ENCODE measurements around the gene WFDC8. TPM values are rescaled to one million over a fixed set of nuclear protein-coding genes. Genes with fewer than 3 reads are reported as not detected.

Gene WFDC8
- polyA plus RNA-seq, 1 of the 3 experiments (the other 2 are of a cell fraction) = not detected

- 0% methylated on average over 1 of the region's 1 CpG for WGBS (ENCODE audit: low lambda C conversion rate)
- H3K4me1 ChIP-seq (ENCODE audit: control insufficient read depth in 1 of 2, insufficient read depth in 2 of 2, low read depth in 1 of 2, low read length in 1 of 2) = no peaks in the 10 kb centered on the region
- H3K36me3 ChIP-seq (replicated peaks in 1 of 2; ENCODE audit: control insufficient read depth in 1 of 2, insufficient read depth in 2 of 2, low read length in 1 of 2) = no peaks in the 10 kb centered on the region
- no peaks in the 10 kb centered on the region for H3K27me3 ChIP-seq (ENCODE audit: insufficient read depth)
- no peaks in the 10 kb centered on the region for H3K79me2 ChIP-seq (ENCODE audit: insufficient read depth)
- no peaks in the 10 kb centered on the region for H4K20me1 ChIP-seq (ENCODE audit: insufficient read depth)
- ChIA-PET CTCF (interaction anchor here (3.6 kb wide), 1 partner anchor 176 kb away, joined by 14 read pairs; no protein-coding TSS in a partner anchor), POLR2A (no interaction called here)
- DNase-seq = no peak
- no peaks in the 10 kb centered on the region for H3K9me2 ChIP-seq
- H2AFZ ChIP-seq (ENCODE audit: low read depth) = no peak overlapping the region
- no peaks in the 10 kb centered on the region for H3K9me3 ChIP-seq
- TF ChIP-seq ELF1 (IDR thresholded peaks at IDR 0.05) (no peak), GATA2 (CRISPR knock-in tag; IDR thresholded peaks at IDR 0.05) (no peak), SMC3 (IDR thresholded peaks at IDR 0.05; ENCODE audit: low read depth, low read length) (no peak), CTCF (IDR thresholded peaks at IDR 0.05) (no peak), PBX3 (IDR thresholded peaks at IDR 0.05) (no peak), RXRA (IDR thresholded peaks at IDR 0.05; ENCODE audit: borderline replicate concordance, low read depth) (no peak), CHD2 (IDR thresholded peaks at IDR 0.05; ENCODE audit: low read length, partially characterized antibody) (no peak), IRF3 (IDR thresholded peaks at IDR 0.05; ENCODE audit: low read depth, low read length) (no peak)
- H3K4me2 ChIP-seq = no peak overlapping the region
- H3F3A ChIP-seq (replicated peaks; ENCODE audit: insufficient read depth) = no peaks in the 10 kb centered on the region
- H3K27ac ChIP-seq (ENCODE audit: low read depth in 2 of 2, low read length in 1 of 2) = no peak overlapping the region
- no peak overlapping the region for H3K9ac ChIP-seq
- no peak overlapping the region for H3K4me3 ChIP-seq (ENCODE audit: low read depth in 2 of 2, low read length in 1 of 2)
Measured at GRCh38 chr20:45595235-45595634, 16.2 kb upstream of the WFDC8 start.

GRCh38 chr20:45593498-45593897 is 14.4 kb upstream of the WFDC8 start:
- POLR2A ChIA-PET = no interaction called here
- TF ChIP-seq MAX (IDR thresholded peaks at IDR 0.05; ENCODE audit: low read depth) = no peak
- TF ChIP-seq REST (IDR thresholded peaks at IDR 0.05; ENCODE audit: low read depth, low read length) = no peak
- no peak for TF ChIP-seq SIN3A (IDR thresholded peaks at IDR 0.05; ENCODE audit: borderline replicate concordance, low read depth, low read length)
- TF ChIP-seq TEAD4 (IDR thresholded peaks at IDR 0.05; ENCODE audit: borderline replicate concordance, insufficient read depth) = no peak
- TF ChIP-seq FOXJ3 (CRISPR knock-in tag; IDR thresholded peaks at IDR 0.05) = no peak
- no peak for TF ChIP-seq IRF3 (IDR thresholded peaks at IDR 0.05; ENCODE audit: low read depth, low read length)
- TF ChIP-seq JUND (IDR thresholded peaks at IDR 0.05) = no peak
- no peak for TF ChIP-seq PBX3 (IDR thresholded peaks at IDR 0.05)

More at GRCh38 chr20:45593498-45593897, 14.4 kb upstream of the WFDC8 start:
- Histone ChIP-seq H3K4me2 (no peak overlapping the region), H3K4me1 (ENCODE audit: control insufficient read depth in 1 of 2, insufficient read depth in 2 of 2, low read depth in 1 of 2, low read length in 1 of 2) (no peaks in the 10 kb centered on the region), H3K27ac (ENCODE audit: low read depth in 2 of 2, low read length in 1 of 2) (no peak overlapping the region), H3K79me2 (ENCODE audit: insufficient read depth) (no peaks in the 10 kb centered on the region), H4K20me1 (ENCODE audit: insufficient read depth) (no peaks in the 10 kb centered on the region), H3K9ac (no peak overlapping the region), H3K9me3 (no peaks in the 10 kb centered on the region), H2AFZ (ENCODE audit: low read depth) (no peak overlapping the region), H3K27me3 (ENCODE audit: insufficient read depth) (peaks cover 2% of the 10 kb centered on the region; the same call in 1 of the 2 replicates), H3K4me3 (ENCODE audit: low read depth in 2 of 2, low read length in 1 of 2) (no peak overlapping the region), H3F3A (replicated peaks; ENCODE audit: insufficient read depth) (no peaks in the 10 kb centered on the region), H3K36me3 (replicated peaks in 1 of 2; ENCODE audit: control insufficient read depth in 1 of 2, insufficient read depth in 2 of 2, low read length in 1 of 2) (no peaks in the 10 kb centered on the region), H3K9me2 (no peaks in the 10 kb centered on the region)
- CTCF ChIA-PET = interaction anchor here (0.7 to 3.6 kb wide), 2 partner anchors 26 to 178 kb away, joined by 3 to 14 read pairs; no protein-coding TSS in a partner anchor
- WGBS (ENCODE audit: low lambda C conversion rate) = 3% methylated on average over 1 of the region's 1 CpG
- no peak for DNase-seq

Measured in SK-N-SH (cell line).